DND-41 (cell line): ENCODE results near the gene SEC22C.

Experiments
- ATAC-seq: fragments of 200-7000 bp; cut with Tn5 transposase; 3 replicates; pipeline ENCODE4 v1.9.1; 2021; ENCODE audit warnings: low read depth; ENCODE audit not compliant: insufficient read depth
- DNase-seq: peaks from one replicate; pipeline ENCODE4 v3.0.0-alpha.2; 2020
- H2AFZ ChIP-seq: 2 replicates; pipeline ENCODE4 v1.6.0; 2012; ENCODE audit warnings: low read depth, low read length
- H3K27ac ChIP-seq: 2 replicates; pipeline ENCODE4 v1.5.1; 2012; ENCODE audit warnings: low read length, inconsistent platforms
- H3K27me3 ChIP-seq: fragments of 200-600 bp; sonication (generic); 2 replicates; pipeline ENCODE4 v1.6.0; 2012; ENCODE audit warnings: low read length, mild to moderate bottlenecking, inconsistent platforms; ENCODE audit not compliant: insufficient read depth, poor library complexity
- H3K36me3 ChIP-seq: 2 replicates; pipeline ENCODE4 v1.5.1; 2012; ENCODE audit warnings: low read length, inconsistent platforms; ENCODE audit not compliant: insufficient read depth
- H3K4me1 ChIP-seq: 2 replicates; pipeline ENCODE4 v1.5.1; 2012; ENCODE audit warnings: mild to moderate bottlenecking, low read length; ENCODE audit not compliant: insufficient read depth
- H3K4me2 ChIP-seq: 2 replicates; pipeline ENCODE4 v1.6.0; 2012; ENCODE audit warnings: mild to moderate bottlenecking, moderate library complexity, low read length, inconsistent platforms; ENCODE audit not compliant: insufficient read depth
- H3K4me3 ChIP-seq, 2 experiments: fragments of 200-600 bp in 1 of 2; shearing (Covaris generic) in 1 of 2; 2 replicates each; pipeline ENCODE4 v1.5.1; 2012 to 2016; ENCODE audit warnings: inconsistent platforms in 2 of 2, low read length in 2 of 2, mild to moderate bottlenecking in 2 of 2, low read depth in 1 of 2, moderate library complexity in 1 of 2
- H3K79me2 ChIP-seq: 2 replicates; pipeline ENCODE4 v1.6.0; 2012; ENCODE audit warnings: low read length, inconsistent platforms; ENCODE audit not compliant: insufficient read depth
- H3K9ac ChIP-seq: 2 replicates; pipeline ENCODE4 v1.6.0; 2012; ENCODE audit warnings: low read depth, mild to moderate bottlenecking, inconsistent platforms, low read length, moderate library complexity
- H3K9me3 ChIP-seq: 2 replicates; pipeline ENCODE4 v1.5.1; 2012; ENCODE audit warnings: low read length, moderate library complexity, mild to moderate bottlenecking, inconsistent platforms; ENCODE audit not compliant: insufficient read depth, severe bottlenecking
- H4K20me1 ChIP-seq: 2 replicates; pipeline ENCODE4 v1.6.0; 2012; ENCODE audit warnings: low read length; ENCODE audit not compliant: insufficient read depth
- EZH2 ChIP-seq: IDR thresholded peaks from 3 replicates; pipeline ENCODE4 v1.6.1; 2012; ENCODE audit warnings: borderline replicate concordance, low read depth, mild to moderate bottlenecking, moderate library complexity, low read length, inconsistent platforms; ENCODE audit not compliant: severe bottlenecking
- TF ChIP-seq, protein P1 (sequence below): IDR thresholded peaks from 2 replicates; pipeline ENCODE4 v1.5.1; 2012; ENCODE audit warnings: borderline replicate concordance, low read length, moderate library complexity, mild to moderate bottlenecking; ENCODE audit not compliant: poor library complexity, severe bottlenecking; ENCODE audit errors: extremely low read depth

SEC22C gene

DNA sequence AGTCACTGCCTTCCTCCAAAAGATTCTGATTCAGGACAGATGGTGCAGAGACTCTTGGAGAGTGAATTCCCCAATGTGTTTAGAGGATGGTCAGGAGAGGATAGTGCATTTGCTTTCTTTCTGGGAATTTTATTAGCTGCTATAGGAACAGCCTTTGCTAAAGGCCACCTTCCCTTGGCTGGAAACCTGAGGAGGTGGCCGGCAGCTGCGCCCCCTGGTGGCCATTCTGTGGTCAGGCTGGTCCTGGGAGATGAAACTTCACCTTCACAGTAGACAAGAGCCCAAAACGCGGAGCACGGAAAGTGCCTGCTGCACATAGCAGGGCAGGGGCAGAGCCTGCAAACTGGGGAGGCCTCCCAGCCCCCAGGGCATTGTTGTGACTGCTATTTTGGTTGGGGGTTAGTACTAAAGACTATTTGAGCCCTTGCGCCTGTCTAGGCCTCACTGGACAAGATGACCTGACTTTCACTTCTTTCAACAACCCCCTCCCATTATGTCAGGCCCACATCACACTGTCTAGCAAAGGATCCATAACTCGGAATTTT is 34.3 kb downstream of the SEC22C start:
- no peak overlapping the region for H3K27ac ChIP-seq
- H3K79me2 ChIP-seq: no peaks in the 10 kb centered on the region
- no peaks in the 10 kb centered on the region for H3K4me1 ChIP-seq
- H3K9ac ChIP-seq: no peak overlapping the region
- H3K27me3 ChIP-seq: no peaks in the 10 kb centered on the region
- H4K20me1 ChIP-seq: no peaks in the 10 kb centered on the region
- H3K4me2 ChIP-seq: no peak overlapping the region
- H3K9me3 ChIP-seq: no peaks in the 10 kb centered on the region
- DNase-seq: peak; percentile 56
- H2AFZ ChIP-seq: no peak overlapping the region
- H3K36me3 ChIP-seq: peaks cover 27% of the 10 kb centered on the region
- no peak for TF ChIP-seq EZH2
- TF ChIP-seq, protein P1, sequence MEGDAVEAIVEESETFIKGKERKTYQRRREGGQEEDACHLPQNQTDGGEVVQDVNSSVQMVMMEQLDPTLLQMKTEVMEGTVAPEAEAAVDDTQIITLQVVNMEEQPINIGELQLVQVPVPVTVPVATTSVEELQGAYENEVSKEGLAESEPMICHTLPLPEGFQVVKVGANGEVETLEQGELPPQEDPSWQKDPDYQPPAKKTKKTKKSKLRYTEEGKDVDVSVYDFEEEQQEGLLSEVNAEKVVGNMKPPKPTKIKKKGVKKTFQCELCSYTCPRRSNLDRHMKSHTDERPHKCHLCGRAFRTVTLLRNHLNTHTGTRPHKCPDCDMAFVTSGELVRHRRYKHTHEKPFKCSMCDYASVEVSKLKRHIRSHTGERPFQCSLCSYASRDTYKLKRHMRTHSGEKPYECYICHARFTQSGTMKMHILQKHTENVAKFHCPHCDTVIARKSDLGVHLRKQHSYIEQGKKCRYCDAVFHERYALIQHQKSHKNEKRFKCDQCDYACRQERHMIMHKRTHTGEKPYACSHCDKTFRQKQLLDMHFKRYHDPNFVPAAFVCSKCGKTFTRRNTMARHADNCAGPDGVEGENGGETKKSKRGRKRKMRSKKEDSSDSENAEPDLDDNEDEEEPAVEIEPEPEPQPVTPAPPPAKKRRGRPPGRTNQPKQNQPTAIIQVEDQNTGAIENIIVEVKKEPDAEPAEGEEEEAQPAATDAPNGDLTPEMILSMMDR: peak; percentile 93
- peak; percentile 89 for ATAC-seq
- H3K4me3 ChIP-seq: no peak overlapping the region

DNA sequence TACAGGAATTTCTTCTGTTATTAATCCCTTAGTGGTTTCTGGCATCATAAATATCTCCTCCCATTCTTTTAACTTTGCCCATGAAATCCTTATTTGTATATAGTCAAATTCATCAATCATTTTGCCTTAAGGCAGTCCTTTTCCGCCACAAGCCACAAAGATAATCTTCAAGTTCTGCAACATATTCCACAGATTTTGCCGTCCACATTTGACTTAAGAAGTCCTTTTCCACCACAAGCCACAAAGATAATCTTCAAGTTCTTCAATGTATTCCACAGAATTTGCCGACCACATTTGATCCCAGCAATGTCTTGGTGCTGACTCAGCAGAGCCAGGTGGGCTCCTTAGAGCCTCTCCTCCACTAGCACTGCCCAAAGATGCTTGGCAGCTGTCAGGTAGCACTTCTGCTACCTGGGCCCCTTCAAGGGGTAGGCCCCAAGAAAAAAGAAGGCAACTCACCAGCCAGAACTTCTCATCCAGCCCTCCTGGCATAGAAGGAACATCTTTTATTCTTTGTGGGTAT is 35.0 kb downstream of the SEC22C start:
- H3K9me3 ChIP-seq: no peaks in the 10 kb centered on the region
- no peaks in the 10 kb centered on the region for H3K79me2 ChIP-seq
- DNase-seq: no peak
- peaks cover 22% of the 10 kb centered on the region for H3K36me3 ChIP-seq
- no peak overlapping the region for H3K9ac ChIP-seq
- H3K4me2 ChIP-seq: no peak overlapping the region
- H4K20me1 ChIP-seq: no peaks in the 10 kb centered on the region
- H3K4me1 ChIP-seq: no peaks in the 10 kb centered on the region
- no peak for ATAC-seq
- no peak overlapping the region for H2AFZ ChIP-seq
- H3K27me3 ChIP-seq: no peaks in the 10 kb centered on the region
- H3K27ac ChIP-seq: no peak overlapping the region
- H3K4me3 ChIP-seq: no peak overlapping the region
- no peak for TF ChIP-seq EZH2
- TF ChIP-seq, protein P1: no peak

DNA sequence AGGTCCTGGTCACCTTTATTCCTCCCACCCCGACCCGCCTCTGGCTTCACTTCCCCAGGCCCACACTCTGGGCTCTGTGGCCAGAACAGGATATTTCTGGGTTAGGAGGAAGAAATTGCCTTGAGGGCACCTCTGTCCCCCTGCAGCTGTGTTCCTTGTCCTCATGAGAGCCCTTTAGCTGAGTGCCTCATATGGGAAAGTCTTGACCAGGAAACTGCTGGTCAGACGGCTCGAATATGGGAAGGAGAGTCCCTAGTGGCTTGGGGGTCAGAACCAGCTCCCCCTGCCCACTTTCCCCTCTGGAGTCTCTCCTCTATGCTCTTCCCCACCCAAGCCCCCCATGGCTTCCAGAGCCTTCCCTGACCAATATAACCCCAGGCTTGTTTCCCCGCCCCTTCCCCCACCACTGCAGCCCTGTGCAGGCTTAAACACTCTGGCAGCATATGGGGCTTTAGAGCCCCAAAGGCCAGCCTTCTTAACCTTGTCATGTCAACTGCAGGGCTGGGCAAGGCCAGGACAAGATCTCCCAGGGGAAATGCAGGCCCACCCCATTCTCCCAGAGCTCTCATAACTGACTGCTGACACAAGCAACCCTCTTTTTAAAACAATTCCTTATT is 36.4 kb downstream of the SEC22C start:
- H3K4me1 ChIP-seq: no peaks in the 10 kb centered on the region
- DNase-seq: no peak
- peaks cover under 1% of the 10 kb centered on the region; the same call in 1 of the 2 replicates for H4K20me1 ChIP-seq
- TF ChIP-seq EZH2: no peak
- TF ChIP-seq, protein P1: no peak
- no peak overlapping the region for H3K4me3 ChIP-seq
- H3K79me2 ChIP-seq: no peaks in the 10 kb centered on the region
- H3K9ac ChIP-seq: no peak overlapping the region
- peaks cover 13% of the 10 kb centered on the region; the same call in 1 of the 2 replicates for H3K36me3 ChIP-seq
- no peak overlapping the region for H3K4me2 ChIP-seq
- no peaks in the 10 kb centered on the region for H3K27me3 ChIP-seq
- H2AFZ ChIP-seq: no peak overlapping the region
- no peak for ATAC-seq
- H3K9me3 ChIP-seq: no peaks in the 10 kb centered on the region
- no peak overlapping the region for H3K27ac ChIP-seq
